GM21737 (cell line): ENCODE results near the gene TNRC6A.
"Not testable (repeated sequence)": the region's sequence is repeated elsewhere in the genome, so short reads cannot be mapped to it uniquely, and the experiment has no call there.

Source experiments
- ATAC-seq: cut with Tn5 transposase; IDR thresholded peaks from one replicate; pipeline ENCODE4 v1.9.1; 2021; ENCODE audit warnings: mild to moderate bottlenecking, moderate library complexity; ENCODE audit not compliant: unreplicated experiment

TNRC6A gene

DNA sequence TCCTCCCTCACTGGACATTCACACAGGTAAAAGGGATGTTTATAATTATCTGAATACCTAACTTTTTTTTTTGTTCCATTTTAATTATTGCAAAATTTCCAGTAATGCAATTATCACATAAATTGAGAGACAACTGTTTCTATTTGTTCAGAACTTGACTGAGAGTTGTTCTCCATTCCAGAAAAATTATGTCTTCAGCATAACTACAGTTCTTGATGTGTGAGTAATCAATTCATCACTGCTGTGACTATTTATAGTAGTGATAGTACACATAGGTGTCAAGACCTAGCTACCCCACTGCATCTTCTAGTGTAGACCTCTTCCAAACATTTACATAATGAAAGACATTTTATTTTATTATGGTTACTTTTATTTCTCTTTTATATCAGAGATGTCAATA, 5.8 kb upstream of the TNRC6A start:
- ATAC-seq: no peak

DNA sequence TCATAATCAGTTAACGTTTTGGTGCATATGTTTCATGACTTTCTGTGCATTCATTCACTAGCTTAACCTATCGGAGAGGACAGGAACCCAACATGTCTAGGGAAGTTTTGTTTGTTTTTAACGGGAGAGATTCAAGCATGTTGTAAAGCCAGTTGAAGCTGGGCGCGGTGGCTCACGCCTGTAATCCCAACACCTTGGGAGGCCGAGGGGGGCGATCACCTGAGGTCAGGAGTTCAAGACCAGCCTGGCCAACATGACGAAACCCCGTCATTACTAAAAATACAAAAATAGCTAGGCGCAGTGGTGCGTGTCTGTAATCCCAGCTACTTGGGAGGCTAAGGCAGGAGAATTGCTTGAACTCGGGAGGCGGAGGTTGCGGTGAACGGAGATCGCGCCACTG, 1.4 kb upstream of the TNRC6A start:
- ATAC-seq: no peak

DNA sequence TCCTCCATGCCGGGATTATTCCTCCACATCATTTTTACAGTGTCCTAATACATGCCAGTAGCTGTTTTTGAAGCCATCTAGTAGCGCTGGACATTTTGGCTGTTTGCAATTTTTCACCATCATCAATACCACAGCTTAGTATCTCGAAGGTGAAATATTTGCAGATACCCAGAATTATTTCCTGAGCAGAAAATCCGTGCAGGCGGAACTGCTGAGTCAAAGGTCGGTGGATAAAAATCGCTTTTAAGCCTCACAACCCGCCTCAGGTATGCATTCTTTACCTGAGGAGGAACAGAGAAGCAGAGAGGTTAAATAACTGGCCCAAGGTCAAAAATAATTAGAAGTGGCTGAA, 584 bp upstream of the TNRC6A start:
- no peak for ATAC-seq

DNA sequence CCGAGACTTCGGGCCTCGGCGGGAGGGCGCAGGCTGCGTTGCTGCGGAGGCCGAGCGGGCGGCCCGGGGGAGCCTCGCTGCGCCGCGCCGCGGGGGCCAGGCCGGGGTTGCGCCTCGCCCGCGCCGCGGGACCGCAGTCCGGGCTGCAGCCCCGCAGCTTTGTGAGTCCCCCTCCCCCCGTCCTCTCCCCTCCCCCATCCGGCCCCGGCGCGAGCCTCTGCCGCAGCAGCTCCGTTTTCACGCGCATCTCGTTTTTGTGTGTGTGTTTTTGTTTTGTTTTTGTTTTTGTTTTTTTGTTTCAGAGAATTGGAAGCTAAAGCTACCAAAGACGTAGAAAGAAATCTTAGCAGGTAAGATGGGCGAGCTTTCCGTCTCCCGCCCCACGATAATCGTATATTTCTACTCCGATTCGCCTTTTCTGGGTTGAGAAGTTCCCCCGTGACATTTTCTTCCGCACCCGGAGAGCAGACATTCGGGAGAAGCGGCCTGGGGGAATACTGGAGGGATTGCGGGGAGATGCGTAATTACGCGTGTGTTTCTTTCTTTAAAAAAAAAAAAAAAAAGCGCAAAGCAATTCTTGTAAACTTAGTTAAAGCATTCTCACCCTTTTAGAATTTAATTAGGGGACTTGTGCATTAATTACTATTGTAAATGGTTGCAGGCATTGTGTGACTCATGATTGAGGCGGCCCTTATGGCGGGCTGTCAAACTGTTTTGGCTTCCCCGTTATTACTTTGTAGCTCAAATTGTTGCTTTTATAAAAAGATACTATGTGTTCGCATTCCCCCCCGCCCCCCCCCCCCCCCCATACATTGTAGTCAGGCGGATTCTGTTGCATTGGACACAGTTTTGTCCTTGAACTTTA, 732 bp downstream of the TNRC6A start:
- peak; percentile 21 for ATAC-seq

DNA sequence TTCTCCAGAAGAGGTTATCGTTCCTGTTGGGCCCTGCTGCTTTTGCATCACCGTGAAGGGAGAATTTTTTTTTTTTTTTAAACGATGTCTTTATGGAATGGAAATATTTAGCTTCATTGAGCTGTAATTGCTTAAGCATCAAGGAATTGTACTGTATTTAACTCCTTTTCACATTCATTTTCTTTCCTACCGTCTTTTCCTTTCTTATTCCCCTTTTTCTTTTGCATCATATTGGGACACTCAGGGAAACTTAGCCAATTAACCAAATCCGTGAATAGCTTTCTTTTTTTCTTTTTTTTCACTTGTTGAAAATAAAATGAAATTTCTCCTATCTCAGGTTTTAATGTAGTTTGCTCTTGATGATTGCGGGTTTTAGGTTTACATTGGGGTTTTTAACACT, 1.5 kb downstream of the TNRC6A start:
- ATAC-seq: no peak

DNA sequence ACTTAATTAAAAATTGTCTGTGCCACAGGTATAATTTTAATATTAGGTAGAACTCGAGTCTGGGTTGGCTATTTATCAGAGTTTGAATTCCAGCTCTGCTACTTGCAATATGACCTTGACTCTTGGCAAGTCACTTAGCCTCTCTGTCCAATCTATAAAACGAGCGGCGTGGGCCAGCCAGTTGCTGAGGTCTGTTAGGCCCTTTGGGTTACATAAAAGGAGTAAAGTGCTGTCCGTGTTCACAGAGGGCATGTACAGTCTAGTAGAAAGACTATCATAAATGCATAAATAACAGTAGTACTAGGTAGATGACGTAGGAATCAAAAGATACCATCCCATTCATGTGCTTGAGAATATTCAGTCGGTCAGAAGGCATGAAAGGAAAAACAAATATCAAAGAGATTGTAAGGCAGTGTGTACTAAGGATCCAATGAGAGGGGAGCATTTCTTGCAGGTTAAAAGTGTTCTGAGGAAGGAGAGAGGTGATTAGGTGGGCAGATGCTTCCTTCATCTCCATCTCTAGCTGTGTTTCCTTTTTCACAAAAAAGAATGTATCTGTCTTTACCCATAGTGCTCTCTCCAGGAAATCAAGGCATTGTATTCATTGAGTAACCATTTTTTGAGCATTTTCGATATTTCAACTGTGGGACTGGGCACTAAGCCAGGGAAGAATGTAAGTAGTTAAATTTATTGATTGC, 2.4 kb downstream of the TNRC6A start:
- no peak for ATAC-seq

DNA sequence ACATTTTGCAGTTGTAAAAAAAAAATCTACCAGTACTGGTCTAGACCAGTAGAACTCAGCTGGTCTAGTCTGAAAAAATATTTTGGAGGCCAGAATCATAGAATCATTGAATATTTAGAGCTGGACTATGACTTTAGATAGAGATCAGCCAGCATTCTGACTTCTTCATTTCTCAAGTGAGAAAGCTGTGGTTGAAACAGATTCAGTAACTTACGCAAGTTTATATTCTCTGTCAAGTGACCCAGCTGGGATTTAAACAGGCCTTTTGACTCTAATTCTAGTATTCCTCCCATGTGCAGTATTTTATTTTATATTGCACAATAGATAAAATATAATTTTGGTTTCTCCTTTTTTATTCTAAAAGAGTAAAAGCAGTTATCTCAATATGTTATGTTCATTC, 4.9 kb downstream of the TNRC6A start:
- ATAC-seq: no peak

DNA sequence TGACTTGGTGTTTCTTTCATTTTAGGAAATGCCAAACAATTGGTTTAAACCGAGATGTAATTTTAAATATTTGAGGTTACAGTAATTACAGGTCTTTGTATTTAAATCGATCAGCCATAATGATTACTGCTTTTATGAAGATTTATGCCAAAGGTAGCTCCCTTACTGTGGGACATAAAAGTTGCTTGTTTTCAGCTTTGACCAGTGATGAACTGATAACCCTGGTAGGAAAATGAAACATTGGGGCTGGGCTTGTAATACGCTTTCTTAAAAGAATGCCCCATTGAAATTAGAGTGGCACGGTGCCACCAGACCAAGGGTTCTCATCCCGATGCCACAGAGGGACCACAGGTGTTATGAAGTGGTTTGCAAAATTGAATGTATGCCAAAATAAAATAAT, 7.3 kb downstream of the TNRC6A start:
- no peak for ATAC-seq

DNA sequence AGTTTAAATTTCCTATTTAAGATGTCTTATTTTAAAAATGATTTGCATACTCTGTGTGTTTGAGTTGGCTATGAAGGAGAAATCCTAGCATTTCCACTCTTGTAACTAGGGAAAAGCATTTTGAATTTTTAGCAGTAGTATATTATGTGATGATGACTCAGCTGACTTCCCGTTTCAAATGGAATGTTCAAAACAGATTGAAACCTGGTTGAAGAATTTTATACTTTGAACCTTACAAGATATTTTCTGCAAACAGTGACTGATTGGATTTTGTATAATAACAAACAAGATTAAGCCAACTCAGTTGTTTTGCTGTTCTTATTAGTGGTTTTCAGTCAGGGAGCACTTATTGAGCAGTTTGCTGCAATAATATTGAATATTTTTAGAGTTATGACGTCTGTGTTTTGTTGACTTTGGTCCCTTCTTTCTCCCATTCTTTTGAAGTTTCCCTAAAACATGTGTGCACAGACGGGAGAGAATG, 8.0 kb downstream of the TNRC6A start:
- no peak for ATAC-seq

DNA sequence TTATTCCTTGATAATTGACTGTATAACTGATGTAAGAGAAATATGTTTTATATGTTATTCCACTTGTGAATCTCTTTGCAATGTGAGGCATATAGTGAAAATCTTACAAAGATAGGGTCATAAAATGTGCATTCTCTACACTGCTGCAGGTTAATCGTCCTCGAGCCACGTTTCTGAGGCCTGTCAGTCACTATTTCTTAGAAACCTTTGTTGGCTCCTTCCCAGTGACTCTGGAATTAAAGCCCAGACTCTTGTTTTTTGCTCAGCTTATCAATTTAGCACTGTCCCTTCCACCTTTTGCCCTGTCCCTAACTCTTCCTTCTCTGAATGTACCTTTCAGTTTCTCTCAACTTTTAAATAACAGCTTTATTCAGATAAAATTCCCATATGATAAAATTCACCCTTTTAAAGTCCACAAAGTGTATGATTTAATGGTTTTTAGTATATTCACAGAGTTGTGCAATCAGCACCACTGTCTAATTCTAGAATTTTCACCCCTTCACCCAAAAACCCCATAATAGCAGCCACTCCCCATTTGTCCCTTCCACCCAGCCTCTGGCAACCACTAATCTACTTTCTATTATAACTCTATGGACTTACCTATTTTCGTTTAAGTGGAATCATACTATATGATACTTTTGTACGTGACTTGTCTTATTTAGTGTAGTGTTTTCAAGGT, 8.6 kb downstream of the TNRC6A start:
- ATAC-seq: no peak

DNA sequence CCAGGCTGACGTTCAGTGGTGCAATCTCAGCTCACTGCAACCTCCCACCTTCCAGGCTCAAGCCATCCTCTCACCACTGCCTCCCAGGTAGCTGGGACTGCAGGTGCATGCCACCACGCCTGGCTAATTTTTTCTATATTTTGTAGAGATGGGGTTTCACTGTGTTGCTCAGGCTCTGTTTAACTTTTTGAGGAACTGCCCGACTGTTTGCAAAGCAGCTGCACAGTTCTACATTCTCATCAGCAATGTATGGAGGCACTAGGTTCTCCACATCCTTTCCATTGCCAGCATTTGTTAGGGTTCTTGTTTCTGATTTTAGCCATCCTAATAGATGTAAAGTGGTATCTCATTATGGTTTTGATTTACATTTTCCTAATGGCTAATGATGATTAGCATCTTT, 9.4 kb downstream of the TNRC6A start:
- no peak for ATAC-seq

DNA sequence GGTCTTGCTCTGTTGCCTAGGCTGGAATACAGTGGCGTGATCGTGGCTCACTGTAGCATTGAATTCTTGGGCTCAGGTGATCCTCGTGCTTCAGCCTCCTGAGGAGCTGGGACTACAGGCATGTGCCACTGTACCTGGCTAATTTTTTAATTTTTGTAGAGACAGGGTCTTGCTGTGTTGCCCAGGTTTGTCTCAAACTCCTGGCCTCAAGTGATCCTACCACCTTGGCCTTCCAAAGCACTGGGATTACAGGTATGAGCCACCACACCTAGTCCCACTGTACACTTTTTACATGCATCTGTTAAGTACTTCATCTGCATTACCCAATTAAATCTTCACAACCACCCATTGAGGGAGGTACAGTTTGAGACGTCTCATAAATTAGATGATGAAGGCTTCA, 12.4 kb downstream of the TNRC6A start:
- no peak for ATAC-seq

DNA sequence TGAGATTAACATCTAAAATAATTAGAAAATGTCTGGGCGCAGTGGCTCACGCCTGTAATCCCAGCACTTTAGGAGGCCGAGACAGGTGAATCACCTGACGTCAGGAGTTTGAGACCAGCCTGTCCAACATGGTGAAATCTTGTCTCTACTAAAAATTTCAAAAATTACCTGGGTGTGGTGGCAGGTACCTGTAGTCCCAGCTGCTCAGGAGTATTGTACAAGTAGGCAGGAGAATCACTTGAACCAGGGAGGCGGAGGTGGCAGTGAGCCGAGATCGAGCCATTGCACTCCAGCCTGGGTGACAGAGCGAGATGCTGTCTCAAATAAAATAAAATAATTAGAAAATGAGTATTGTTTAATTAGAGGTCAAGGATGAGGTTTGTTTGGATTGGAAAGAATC, 13.2 kb downstream of the TNRC6A start:
- ATAC-seq: not testable (repeated sequence)

DNA sequence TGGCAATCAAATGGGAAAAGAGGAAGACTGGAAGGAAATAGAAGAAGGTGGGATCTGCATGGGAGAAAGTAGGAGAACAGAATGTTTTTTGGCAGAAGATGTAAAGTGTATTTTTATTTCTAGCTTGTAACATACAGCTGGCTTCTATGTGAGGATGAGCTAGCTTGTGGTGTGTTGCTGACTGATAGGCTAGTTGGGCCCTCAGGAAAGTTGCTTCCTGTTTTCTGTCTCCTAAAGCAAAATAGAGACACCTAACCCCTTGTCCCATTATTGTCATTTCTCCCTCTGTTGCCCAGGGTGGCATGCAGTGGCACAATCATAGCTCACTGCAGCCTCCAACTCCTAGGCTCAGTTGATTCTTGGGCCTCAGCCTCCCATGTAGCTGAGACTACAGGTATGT, 15.9 kb downstream of the TNRC6A start:
- no peak for ATAC-seq

DNA sequence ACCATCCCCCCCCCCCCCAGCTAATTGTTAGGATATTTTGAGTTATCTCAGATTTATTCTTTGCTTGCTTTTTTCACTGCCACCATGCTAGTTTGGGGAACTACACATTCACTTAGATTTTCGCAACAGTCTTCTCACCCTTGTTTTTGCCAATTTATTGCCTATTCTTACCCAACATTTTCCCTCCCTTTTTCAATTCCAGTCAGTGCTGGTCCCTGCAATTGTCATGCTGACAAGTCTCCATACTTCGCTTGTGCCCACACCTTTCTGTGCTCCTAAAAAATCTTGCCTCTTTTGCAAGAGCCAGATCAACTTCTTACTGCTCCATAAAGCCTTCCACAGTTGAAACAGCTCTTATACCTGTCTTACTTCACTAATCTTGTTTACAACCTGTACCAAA, 16.3 kb downstream of the TNRC6A start:
- ATAC-seq: no peak

DNA sequence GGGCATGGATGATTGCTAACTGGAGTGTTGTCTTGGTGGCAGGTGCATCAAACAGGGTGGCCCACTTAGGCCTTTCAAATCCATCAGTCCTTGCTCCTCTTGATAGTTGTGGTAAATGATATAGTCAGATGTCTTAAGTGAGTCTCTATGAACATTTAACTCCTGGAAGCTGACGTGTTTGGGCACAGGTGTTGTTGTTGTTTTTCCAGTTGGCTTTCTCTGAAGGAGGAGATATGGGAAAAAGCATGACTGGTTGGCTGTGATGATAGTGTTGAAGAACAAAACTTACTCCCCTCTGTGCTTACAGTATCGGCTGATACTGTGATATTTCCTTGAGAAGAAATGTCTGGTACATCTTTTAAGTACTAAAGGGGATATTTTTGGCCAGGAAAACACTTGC, 18.0 kb downstream of the TNRC6A start:
- ATAC-seq: no peak

DNA sequence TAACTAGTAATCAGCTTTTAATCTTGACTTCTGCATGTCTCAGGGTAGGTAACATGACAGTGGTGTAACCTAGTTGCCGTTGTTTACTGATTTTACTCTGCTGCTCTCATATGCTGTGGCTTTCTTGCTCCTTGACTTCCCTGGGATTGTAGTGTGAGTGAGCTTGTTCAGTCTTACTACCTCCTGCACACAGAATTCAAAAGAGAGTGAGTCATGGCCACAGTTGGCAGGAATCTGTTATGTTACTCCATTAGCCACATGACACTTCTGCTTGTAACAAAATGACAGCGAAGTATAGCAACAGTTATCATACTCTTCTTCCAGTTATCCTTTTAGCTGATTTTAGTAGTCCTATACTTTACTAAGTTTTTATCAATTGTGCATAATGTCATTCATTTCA, 18.8 kb downstream of the TNRC6A start:
- ATAC-seq: no peak

DNA sequence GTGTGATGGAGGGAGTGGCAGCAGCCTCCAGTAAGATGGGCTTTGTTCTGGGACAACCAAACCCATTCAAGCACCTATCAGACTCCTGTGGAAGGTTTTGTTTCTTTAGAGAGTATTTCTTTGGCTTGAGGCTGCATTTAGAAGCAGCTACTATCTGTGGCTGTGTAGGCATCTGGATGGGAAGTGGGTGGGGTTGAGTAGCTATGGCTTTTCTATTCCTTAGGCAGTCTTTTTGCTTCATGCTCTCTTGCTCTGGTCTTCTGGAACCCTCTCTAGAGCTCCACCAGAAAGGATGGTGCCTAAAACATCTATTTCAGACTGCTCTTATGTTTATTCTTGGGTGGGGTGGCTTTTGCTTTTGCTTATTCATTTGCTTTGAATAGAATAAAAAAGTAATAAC, 19.9 kb downstream of the TNRC6A start:
- no peak for ATAC-seq

DNA sequence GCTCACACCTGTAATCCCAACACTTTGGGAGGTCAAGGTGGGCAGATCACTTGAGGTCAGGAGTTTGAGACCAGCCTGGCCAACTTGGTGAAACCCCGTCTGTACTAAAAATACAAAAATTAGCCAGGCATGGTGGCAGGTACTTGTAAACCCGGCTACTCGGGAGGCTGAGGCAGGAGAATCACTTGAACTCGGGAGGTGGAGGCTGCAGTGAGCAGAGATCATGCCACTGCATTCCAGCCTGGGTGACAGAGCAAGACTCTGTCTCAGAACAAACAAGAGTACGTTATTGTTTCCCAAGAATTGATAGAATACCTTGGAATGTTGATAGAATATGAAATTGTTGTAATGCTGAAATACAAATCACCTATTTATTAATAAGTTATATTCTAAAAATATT, 20.4 kb downstream of the TNRC6A start:
- ATAC-seq: not testable (repeated sequence)

DNA sequence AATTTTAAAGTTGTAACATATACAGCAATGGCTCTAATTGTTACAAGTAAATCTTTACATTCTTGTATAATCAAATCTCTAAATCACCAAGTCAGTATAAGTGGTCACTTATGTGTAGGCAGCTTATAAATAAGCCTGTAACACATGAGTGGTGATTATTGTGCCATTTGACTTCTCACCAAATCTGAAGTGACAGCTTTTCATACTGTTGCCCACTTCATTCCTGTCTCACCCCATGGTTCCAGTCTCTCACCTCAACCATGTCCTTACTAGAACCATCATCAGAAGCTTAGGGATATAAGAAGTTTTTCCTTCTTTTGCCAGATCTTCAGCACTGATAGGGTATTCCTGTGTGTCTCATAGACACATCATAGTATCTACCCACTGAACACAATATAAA, 23.5 kb downstream of the TNRC6A start:
- ATAC-seq: no peak

DNA sequence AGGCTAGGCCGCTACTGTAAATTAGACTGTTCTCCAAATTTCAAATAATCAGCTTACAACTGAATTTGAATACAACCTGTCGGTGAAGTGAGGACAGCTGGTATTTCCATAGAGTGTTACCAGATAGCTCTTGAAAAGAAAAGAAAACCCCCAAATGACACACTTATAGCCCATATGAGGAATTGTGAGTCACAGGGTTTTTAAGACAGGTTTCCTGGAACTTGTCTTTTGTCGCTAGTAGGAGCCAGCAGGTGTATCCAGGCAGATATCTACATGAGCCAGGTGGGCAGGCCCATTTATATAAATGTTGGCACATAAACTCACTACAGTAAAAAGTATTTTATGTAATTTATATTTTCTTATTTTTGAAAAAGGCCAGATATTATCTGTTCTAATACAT, 24.0 kb downstream of the TNRC6A start:
- no peak for ATAC-seq

DNA sequence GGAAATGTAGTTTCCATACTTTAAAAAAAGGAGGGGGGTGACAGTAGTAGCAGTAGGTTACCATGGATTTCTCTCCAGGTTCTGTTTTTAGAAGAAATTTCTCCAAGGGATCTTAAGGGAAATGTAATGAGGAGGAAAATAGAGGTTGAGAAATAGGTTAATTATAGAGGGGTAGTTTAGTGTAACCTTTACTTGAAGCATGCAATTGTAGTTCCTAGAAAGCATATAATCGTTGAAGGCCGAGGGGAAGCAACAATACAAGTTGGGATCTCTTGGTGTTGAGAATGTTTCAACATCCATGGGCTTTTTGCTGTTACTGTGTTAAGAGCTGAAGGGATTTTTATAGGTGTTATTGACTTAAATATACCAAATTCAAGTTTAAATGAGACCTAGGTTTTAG, 25.1 kb downstream of the TNRC6A start:
- no peak for ATAC-seq
